Measurements from ENCODE around the gene LARP4B.

The LARP4B gene

GRCh38 chr10:790821-791551 lies 140.5 kb downstream of the LARP4B start:
- Histone ChIP-seq H2AFZ (ENCODE audit: low read depth, low read length) (no peak overlapping the region), H2AK5ac (ENCODE audit: low read length, severe bottlenecking) (no peak overlapping the region), H3K9me3 (ENCODE audit: control insufficient read depth, low read length) (peaks cover 1% of the 10 kb centered on the region), H3K23ac (ENCODE audit: low read length in 2 of 2) (no peak overlapping the region), H3K27me3 (ENCODE audit: control insufficient read depth in 1 of 2, insufficient read depth in 1 of 2, low read length in 2 of 2) (no peaks in the 10 kb centered on the region), H4K91ac (ENCODE audit: low read length) (no peak overlapping the region), H2BK12ac (ENCODE audit: low read length in 2 of 2) (no peak overlapping the region), H3K4ac (ENCODE audit: low read depth in 1 of 2, low read length in 2 of 2) (no peak overlapping the region), H2BK5ac (ENCODE audit: low read depth, low read length, poor library complexity, severe bottlenecking) (no peak overlapping the region), H3K4me1 (ENCODE audit: control insufficient read depth, insufficient read depth, low read depth, low read length) (peaks cover 33% of the 10 kb centered on the region), H3K4me2 (ENCODE audit: low read length, poor library complexity, severe bottlenecking) (no peak overlapping the region), H4K8ac (ENCODE audit: low read length) (no peak overlapping the region), H3K18ac (ENCODE audit: low read depth in 1 of 2, low read length in 2 of 2) (no peak overlapping the region), H2BK15ac (ENCODE audit: low read depth, poor library complexity, severe bottlenecking) (no peak overlapping the region), H3K9ac (ENCODE audit: low read length) (no peak overlapping the region), H3K27ac (ENCODE audit: low read length, poor library complexity, severe bottlenecking) (no peak overlapping the region), H3K4me3 (ENCODE audit: insufficient read depth in 1 of 2, low read depth in 1 of 2, low read length in 2 of 2) (no peak overlapping the region), H3K36me3 (ENCODE audit: control insufficient read depth in 1 of 2, insufficient read depth in 2 of 2, low read depth in 1 of 2, low read length in 2 of 2) (peaks cover 0 to 6% of the 10 kb centered on the region in 2 experiments), H3K79me1 (replicated peaks; ENCODE audit: low read length, poor library complexity, severe bottlenecking) (no peaks in the 10 kb centered on the region), H3K14ac (ENCODE audit: low read length in 2 of 2) (no peak overlapping the region), H2BK120ac (ENCODE audit: low read depth, low read length) (no peak overlapping the region)
- 89% methylated on average over 25 of the region's 25 CpGs for WGBS
- no peak for DNase-seq

DNA sequence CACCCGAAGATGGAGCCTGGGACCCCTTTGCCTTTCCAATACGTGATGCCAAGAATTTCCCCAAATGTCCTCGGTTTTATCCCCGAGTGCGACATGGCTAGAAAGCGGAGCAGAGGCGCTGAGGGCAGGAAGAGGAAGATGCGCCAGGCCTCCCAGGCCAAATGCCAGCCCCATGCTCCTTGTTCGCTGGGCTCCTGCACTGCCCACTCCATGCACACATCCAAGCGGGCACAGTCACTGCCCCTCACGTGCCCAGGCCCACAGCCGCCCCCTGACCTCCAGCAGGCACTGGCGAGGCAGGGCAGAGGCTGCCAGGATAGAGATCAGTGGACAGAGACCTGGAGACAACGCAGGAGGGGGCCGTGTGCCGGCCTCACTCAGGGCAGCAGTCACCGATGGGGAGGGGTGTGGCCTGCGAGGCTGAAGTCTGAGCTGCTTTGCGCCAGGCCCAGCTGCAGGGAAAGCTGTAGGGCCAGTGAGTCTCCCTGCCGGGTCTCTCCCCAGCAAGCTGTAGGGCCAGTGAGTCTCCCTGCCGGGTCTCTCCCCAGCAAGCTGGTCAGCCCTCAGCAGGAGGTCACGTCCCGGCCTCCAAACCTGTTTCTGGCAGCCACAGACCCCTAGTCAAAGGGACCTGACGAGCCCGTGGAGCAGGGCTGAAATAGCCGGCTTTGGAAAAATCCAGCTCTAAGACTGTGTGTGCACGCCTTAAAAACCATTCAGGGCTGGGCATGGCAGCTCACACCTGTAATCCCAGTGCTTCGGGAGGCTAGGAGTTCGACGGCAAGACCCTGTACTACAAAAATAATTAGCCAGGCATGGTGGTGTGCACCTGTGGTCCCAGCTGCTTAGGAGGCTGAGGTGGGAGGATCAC lies 141.4 kb downstream of the LARP4B start:
- Histone ChIP-seq H3K9me3 (ENCODE audit: control insufficient read depth, low read length) (no peaks in the 10 kb centered on the region), H3K27ac (ENCODE audit: low read length, poor library complexity, severe bottlenecking) (no peak overlapping the region), H3K14ac (ENCODE audit: low read length in 2 of 2) (no peak overlapping the region), H3K79me1 (replicated peaks; ENCODE audit: low read length, poor library complexity, severe bottlenecking) (no peaks in the 10 kb centered on the region), H2BK120ac (ENCODE audit: low read depth, low read length) (no peak overlapping the region), H3K18ac (ENCODE audit: low read depth in 1 of 2, low read length in 2 of 2) (no peak overlapping the region), H2BK15ac (ENCODE audit: low read depth, poor library complexity, severe bottlenecking) (no peak overlapping the region), H3K4me1 (ENCODE audit: control insufficient read depth, insufficient read depth, low read depth, low read length) (peaks cover 38% of the 10 kb centered on the region), H4K91ac (ENCODE audit: low read length) (no peak overlapping the region), H2AFZ (ENCODE audit: low read depth, low read length) (no peak overlapping the region), H3K4ac (ENCODE audit: low read depth in 1 of 2, low read length in 2 of 2) (no peak overlapping the region), H3K9ac (ENCODE audit: low read length) (peak overlapping the region; percentile 65), H2AK5ac (ENCODE audit: low read length, severe bottlenecking) (no peak overlapping the region), H2BK5ac (ENCODE audit: low read depth, low read length, poor library complexity, severe bottlenecking) (no peak overlapping the region), H3K27me3 (ENCODE audit: control insufficient read depth in 1 of 2, insufficient read depth in 1 of 2, low read length in 2 of 2) (no peaks in the 10 kb centered on the region), H2BK12ac (ENCODE audit: low read length in 2 of 2) (peak overlapping the region in 1 of 2 experiments; percentile 60), H3K23ac (ENCODE audit: low read length in 2 of 2) (no peak overlapping the region), H3K36me3 (ENCODE audit: control insufficient read depth in 1 of 2, insufficient read depth in 2 of 2, low read depth in 1 of 2, low read length in 2 of 2) (peaks cover 0 to 6% of the 10 kb centered on the region in 2 experiments), H4K8ac (ENCODE audit: low read length) (no peak overlapping the region), H3K4me2 (ENCODE audit: low read length, poor library complexity, severe bottlenecking) (no peak overlapping the region), H3K4me3 (ENCODE audit: insufficient read depth in 1 of 2, low read depth in 1 of 2, low read length in 2 of 2) (no peak overlapping the region)
- WGBS = 84% methylated on average over 30 of the region's 30 CpGs
- no peak for DNase-seq

DNA sequence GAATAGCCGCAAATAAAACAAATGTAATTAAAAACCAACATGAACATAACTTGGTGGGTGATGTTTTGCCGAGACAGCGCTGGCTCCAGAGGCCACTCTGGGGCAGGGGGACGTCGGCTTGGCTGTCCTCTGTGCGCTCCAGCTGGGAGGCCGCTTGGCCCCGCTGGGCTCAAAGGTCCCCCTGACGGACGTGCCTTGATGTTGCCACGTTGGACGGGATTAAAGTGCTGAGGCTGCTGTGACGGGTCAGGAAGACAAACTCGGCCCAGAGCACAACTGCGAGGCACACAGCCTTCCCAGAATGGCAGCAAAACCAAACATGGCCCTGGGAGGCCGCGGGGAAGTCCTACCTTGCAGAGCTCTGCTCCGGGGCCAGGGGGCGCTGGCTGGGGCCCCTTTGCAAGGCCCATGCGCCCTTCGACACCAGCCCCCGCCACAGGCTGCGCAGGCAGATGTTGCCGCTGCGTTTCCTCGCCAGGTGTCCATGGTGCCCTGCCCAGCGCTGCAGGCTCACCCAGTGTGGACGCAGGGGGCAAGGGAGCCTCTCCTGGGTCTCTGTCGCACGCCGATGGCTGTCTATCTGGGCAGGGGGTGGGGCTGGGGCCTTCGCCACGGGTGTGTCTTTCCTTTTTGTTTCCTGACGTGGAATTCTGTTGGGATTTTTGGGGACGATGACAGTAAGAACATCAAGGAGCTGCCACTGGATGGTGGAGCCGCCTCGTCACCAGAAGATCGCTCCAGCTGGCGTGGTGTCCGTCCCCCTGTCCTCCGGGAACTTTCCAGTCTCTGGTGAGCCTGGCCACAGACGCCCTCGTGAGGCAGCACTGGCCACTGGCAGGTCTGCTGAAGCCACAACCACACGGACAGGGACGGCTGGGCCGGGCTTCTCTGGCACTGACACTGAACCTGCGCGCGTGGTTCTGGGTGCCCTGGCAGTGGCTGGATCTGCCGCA lies 142.4 kb downstream of the LARP4B start:
- Histone ChIP-seq H2BK5ac (ENCODE audit: low read depth, low read length, poor library complexity, severe bottlenecking) (no peak overlapping the region), H3K4me3 (ENCODE audit: insufficient read depth in 1 of 2, low read depth in 1 of 2, low read length in 2 of 2) (peak overlapping the region; percentile 51 to 72), H4K8ac (ENCODE audit: low read length) (peak overlapping the region; percentile 70), H2AK5ac (ENCODE audit: low read length, severe bottlenecking) (no peak overlapping the region), H3K36me3 (ENCODE audit: control insufficient read depth in 1 of 2, insufficient read depth in 2 of 2, low read depth in 1 of 2, low read length in 2 of 2) (peaks cover 0 to 6% of the 10 kb centered on the region in 2 experiments), H3K4ac (ENCODE audit: low read depth in 1 of 2, low read length in 2 of 2) (peak overlapping the region in 1 of 2 experiments; percentile 49), H3K14ac (ENCODE audit: low read length in 2 of 2) (peak overlapping the region in 1 of 2 experiments; percentile 88), H2BK12ac (ENCODE audit: low read length in 2 of 2) (peak overlapping the region; percentile 49 to 82), H4K91ac (ENCODE audit: low read length) (peak overlapping the region; percentile 6), H2AFZ (ENCODE audit: low read depth, low read length) (peak overlapping the region; percentile 68), H3K4me2 (ENCODE audit: low read length, poor library complexity, severe bottlenecking) (peak overlapping the region; percentile 66), H3K23ac (ENCODE audit: low read length in 2 of 2) (no peak overlapping the region), H2BK15ac (ENCODE audit: low read depth, poor library complexity, severe bottlenecking) (no peak overlapping the region), H3K18ac (ENCODE audit: low read depth in 1 of 2, low read length in 2 of 2) (peak overlapping the region in 1 of 2 experiments; percentile 89), H3K9me3 (ENCODE audit: control insufficient read depth, low read length) (no peaks in the 10 kb centered on the region), H3K27ac (ENCODE audit: low read length, poor library complexity, severe bottlenecking) (no peak overlapping the region), H2BK120ac (ENCODE audit: low read depth, low read length) (no peak overlapping the region), H3K4me1 (ENCODE audit: control insufficient read depth, insufficient read depth, low read depth, low read length) (peaks cover 45% of the 10 kb centered on the region), H3K9ac (ENCODE audit: low read length) (peak overlapping the region; percentile 65), H3K79me1 (replicated peaks; ENCODE audit: low read length, poor library complexity, severe bottlenecking) (no peaks in the 10 kb centered on the region), H3K27me3 (ENCODE audit: control insufficient read depth in 1 of 2, insufficient read depth in 1 of 2, low read length in 2 of 2) (no peaks in the 10 kb centered on the region)
- peak; percentile 91 for DNase-seq
- WGBS = 37% methylated on average over 48 of the region's 50 CpGs

Measured in mesenchymal stem cell (in vitro differentiated cells and primary cell).